Mammary epithelial cell (primary cell): ENCODE results near the gene KCNQ1.

ENCODE experiments used
- EZH2 ChIP-seq: IDR thresholded peaks from 2 replicates; pipeline ENCODE4 v1.6.1; 2012; ENCODE audit warnings: low read length, inconsistent platforms, borderline replicate concordance
- TF ChIP-seq, protein P1 (sequence below), 2 donors: IDR thresholded peaks in 1 of 2; conservative IDR thresholded peaks in 1 of 2; 2 replicates each; pipeline ENCODE4 v1.5.1; 2011 to 2012; ENCODE audit warnings: inconsistent platforms in 2 of 2, low read length in 2 of 2, mild to moderate bottlenecking in 2 of 2, control low read depth in 1 of 2, low read depth in 1 of 2; ENCODE audit not compliant: insufficient read depth in 1 of 2; ENCODE audit errors: extremely low read depth in 1 of 2

DNA sequence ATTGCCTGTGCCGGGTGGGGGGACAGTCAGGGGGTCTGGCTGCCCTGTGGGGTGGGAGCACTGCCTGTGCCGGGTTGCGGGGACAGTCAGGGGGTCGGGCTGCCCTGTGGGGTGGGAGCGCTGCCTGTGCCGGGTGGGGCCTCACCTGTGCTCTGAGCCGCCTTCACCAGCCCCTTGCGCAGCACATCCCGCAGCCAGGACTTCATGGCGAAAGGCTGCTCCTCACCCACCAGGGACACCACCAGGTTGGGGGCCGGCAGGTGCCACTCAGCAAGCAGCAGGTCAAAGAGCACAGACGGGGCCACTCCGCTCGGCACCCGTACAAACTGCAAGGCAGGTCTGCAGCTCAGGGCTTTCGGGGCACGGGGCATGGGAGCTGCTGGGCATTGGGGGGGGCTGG is 22.8 kb upstream of the KCNQ1 start:
- TF ChIP-seq, protein P1, sequence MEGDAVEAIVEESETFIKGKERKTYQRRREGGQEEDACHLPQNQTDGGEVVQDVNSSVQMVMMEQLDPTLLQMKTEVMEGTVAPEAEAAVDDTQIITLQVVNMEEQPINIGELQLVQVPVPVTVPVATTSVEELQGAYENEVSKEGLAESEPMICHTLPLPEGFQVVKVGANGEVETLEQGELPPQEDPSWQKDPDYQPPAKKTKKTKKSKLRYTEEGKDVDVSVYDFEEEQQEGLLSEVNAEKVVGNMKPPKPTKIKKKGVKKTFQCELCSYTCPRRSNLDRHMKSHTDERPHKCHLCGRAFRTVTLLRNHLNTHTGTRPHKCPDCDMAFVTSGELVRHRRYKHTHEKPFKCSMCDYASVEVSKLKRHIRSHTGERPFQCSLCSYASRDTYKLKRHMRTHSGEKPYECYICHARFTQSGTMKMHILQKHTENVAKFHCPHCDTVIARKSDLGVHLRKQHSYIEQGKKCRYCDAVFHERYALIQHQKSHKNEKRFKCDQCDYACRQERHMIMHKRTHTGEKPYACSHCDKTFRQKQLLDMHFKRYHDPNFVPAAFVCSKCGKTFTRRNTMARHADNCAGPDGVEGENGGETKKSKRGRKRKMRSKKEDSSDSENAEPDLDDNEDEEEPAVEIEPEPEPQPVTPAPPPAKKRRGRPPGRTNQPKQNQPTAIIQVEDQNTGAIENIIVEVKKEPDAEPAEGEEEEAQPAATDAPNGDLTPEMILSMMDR (conservative IDR thresholded peaks at IDR 0.05 in 1 of 2, IDR thresholded peaks at IDR 0.05 in 1 of 2; ENCODE audit: extremely low read depth in 1 of 2, insufficient read depth in 1 of 2, low read depth in 1 of 2, low read length in 2 of 2), result no peak
- no peak for TF ChIP-seq EZH2
